Smooth muscle cell (in vitro differentiated cells): ENCODE results near the gene ADGRL3. TPM values are rescaled to one million over a fixed set of nuclear protein-coding genes. Genes with fewer than 3 reads are reported as not detected.
"Not testable (repeated sequence)": the region's sequence is repeated elsewhere in the genome, so short reads cannot be mapped to it uniquely, and the experiment has no call there.

Experiments used
- DNase-seq: peaks from one replicate; lab custom pipeline; 2025; ENCODE audit not compliant: unreplicated experiment; lab: John Stamatoyannopoulos, UW
- H2AFZ ChIP-seq: fragments of 200-600 bp; sonication (generic); 2 replicates; pipeline ENCODE4 v1.6.0; 2016; ENCODE audit warnings: antibody characterized with exemption, low read depth, mild to moderate bottlenecking
- H3F3A ChIP-seq: fragments of 200-600 bp; sonication (generic); 2 replicates; pipeline ENCODE4 v1.6.0; 2017; ENCODE audit warnings: antibody characterized with exemption, low read depth
- H3K27ac ChIP-seq: fragments of 200-600 bp; sonication (generic); 2 replicates; pipeline ENCODE4 v1.5.1; 2016; ENCODE audit warnings: low read depth, mild to moderate bottlenecking
- H3K27me3 ChIP-seq: fragments of 200-600 bp; sonication (generic); 2 replicates; pipeline ENCODE4 v1.6.1; 2016; ENCODE audit warnings: low read depth, mild to moderate bottlenecking
- H3K36me3 ChIP-seq: fragments of 200-600 bp; sonication (generic); 2 replicates; pipeline ENCODE4 v1.5.1; 2016; ENCODE audit warnings: low read depth
- H3K4me1 ChIP-seq: fragments of 200-600 bp; sonication (generic); 2 replicates; pipeline ENCODE4 v1.5.1; 2016; ENCODE audit warnings: low read depth
- H3K4me2 ChIP-seq: fragments of 200-600 bp; sonication (generic); 2 replicates; pipeline ENCODE4 v1.6.0; 2016; ENCODE audit warnings: mild to moderate bottlenecking
- H3K4me3 ChIP-seq: fragments of 200-600 bp; sonication (generic); 2 replicates; pipeline ENCODE4 v1.5.1; 2016; ENCODE audit warnings: mild to moderate bottlenecking
- H3K79me2 ChIP-seq: fragments of 200-600 bp; sonication (generic); 2 replicates; pipeline ENCODE4 v1.6.0; 2016; ENCODE audit warnings: low read depth, mild to moderate bottlenecking
- H3K9ac ChIP-seq: fragments of 200-600 bp; sonication (generic); 2 replicates; pipeline ENCODE4 v1.6.0; 2016; ENCODE audit warnings: low read depth
- H3K9me3 ChIP-seq: fragments of 200-600 bp; sonication (generic); replicated peaks from 2 replicates; pipeline ENCODE4 v1.5.1; 2016; ENCODE audit warnings: low read depth
- H4K20me1 ChIP-seq: fragments of 200-600 bp; sonication (generic); 2 replicates; pipeline ENCODE4 v1.6.0; 2016; ENCODE audit warnings: low read depth
- WGBS: methylation state at CpG from one replicate; pipeline ENCODE4 v1.1.7; 2016; ENCODE audit warnings: low lambda C conversion rate; 5-methylcytosine and 5-hydroxymethylcytosine counted together
- polyA plus RNA-seq: library from polyadenylated mRNA; unstranded; fragments of >200 nt; fragmentation: Nextera tagmentation; extraction: Ambion mirVana; gene quantifications from 2 replicates; pipeline ENCODE4 v1.2.1, GENCODE V29; 2016
- total RNA-seq: library from RNA; depleted of rRNA; stranded (reverse); fragments of >200 nt; gene quantifications from 2 replicates; pipeline ENCODE4 v1.2.3, GENCODE V29; 2014
- TF ChIP-seq, protein P1 (sequence below): fragments of 200-600 bp; sonication (generic); IDR thresholded peaks from 2 replicates; pipeline ENCODE4 v1.5.1; 2017; ENCODE audit warnings: borderline replicate concordance, mild to moderate bottlenecking, antibody characterized with exemption; ENCODE audit not compliant: insufficient read depth, poor library complexity, severe bottlenecking

The ADGRL3 gene
- total and polyA plus RNA-seq, 2 experiments from 2014 or later: 2.4 to 9.5 TPM

DNA sequence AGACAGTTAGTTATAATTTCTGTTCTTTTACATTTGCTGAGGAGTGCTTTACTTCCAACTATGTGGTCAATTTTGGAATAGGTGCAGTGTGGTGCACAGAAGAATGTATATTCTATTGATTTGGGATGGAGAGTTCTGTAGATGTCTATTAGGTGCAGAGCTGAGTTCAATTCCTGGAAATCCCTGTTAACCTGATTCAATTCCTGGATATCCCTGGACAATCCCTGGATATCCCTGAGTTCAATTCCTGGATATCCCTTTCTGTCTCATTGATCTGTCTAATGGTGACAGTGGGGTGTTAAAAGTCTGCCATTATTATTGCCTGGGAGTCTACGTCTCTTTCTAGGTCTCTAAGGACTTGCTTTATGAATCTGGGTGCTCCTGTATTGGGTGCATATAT lies 557.9 kb downstream of the ADGRL3 start:
- H2AFZ ChIP-seq, H3K9me3 ChIP-seq, H3K27ac ChIP-seq, H3K9ac ChIP-seq, H3K27me3 ChIP-seq, H3F3A ChIP-seq, H4K20me1 ChIP-seq, H3K36me3 ChIP-seq, DNase-seq, H3K4me3 ChIP-seq, H3K4me2 ChIP-seq, H3K4me1 ChIP-seq, H3K79me2 ChIP-seq: not testable (repeated sequence)
- WGBS: 89% methylated on average over 1 of the region's 1 CpG

DNA sequence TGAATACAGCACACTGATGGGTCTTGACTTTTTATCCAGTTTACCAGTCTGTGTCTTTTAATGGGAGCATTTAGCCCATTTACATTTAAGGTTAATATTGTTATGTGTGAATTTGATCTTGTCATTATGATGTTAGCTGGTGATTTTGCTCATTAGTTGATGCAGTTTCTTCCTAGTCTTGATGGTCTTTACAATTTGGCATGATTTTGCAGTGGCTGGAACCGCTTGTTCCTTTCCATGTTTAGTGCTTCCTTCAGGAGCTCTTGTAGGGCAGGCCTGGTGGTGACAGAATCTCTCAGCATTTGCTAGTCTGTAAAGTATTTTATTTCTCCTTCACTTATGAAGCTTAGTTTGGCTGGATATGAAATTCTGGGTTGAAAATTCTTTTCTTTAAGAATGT lies 558.5 kb downstream of the ADGRL3 start:
- not testable (repeated sequence) for H3K27me3 ChIP-seq, H2AFZ ChIP-seq, H3K27ac ChIP-seq, H3K4me3 ChIP-seq, H4K20me1 ChIP-seq, H3F3A ChIP-seq, DNase-seq, H3K4me2 ChIP-seq, H3K36me3 ChIP-seq, H3K9me3 ChIP-seq, H3K79me2 ChIP-seq, H3K9ac ChIP-seq, H3K4me1 ChIP-seq
- 100% methylated on average over 1 of the region's 1 CpG for WGBS

DNA sequence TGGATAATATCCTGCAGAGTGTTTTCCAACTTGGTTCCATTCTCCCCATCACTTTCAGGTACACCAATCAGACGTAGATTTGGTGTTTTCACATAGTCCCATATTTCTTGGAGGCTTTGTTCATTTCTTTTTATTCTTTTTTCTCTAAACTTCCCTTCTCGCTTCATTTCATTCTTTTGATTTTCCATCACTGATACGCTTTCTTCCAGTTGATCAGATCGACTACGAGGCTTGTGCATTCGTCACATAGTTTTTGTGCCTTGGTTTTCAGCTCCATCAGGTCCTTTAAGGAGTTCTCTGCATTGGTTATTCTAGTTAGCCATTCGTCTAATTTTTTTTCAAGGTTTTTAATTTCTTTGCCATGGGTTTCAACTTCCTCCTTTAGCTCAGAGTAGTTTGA lies 559.1 kb downstream of the ADGRL3 start:
- not testable (repeated sequence) for H3K4me1 ChIP-seq, H3K9me3 ChIP-seq, H3K36me3 ChIP-seq, H2AFZ ChIP-seq, H3K4me3 ChIP-seq, H4K20me1 ChIP-seq, H3K4me2 ChIP-seq, H3F3A ChIP-seq, DNase-seq, H3K79me2 ChIP-seq, H3K27ac ChIP-seq, H3K27me3 ChIP-seq, H3K9ac ChIP-seq
- WGBS: 96% methylated on average over 7 of the region's 7 CpGs

DNA sequence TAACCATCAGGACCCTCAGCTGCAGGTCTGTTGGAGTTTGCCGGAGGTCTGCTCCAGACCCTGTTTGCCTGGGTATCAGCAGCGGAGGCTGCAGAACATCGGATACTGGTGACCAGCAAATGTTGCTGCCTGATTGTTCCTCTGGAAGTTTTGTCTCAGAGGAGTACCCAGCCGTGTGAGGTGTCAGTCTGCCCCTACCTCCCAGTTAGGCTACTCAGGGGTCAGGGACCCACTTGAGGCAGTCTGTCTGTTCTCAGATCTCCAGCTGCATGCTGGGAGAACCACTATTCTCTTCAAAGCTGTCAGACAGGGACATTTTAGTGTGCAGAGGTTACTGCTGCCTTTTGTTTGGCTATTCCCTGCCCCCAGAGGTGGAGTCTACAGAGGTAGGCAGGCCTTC lies 559.8 kb downstream of the ADGRL3 start:
- not testable (repeated sequence) for H2AFZ ChIP-seq, H4K20me1 ChIP-seq, H3K27me3 ChIP-seq, DNase-seq, H3K9me3 ChIP-seq, H3K27ac ChIP-seq, H3K4me1 ChIP-seq, H3K79me2 ChIP-seq, H3F3A ChIP-seq, H3K9ac ChIP-seq, H3K36me3 ChIP-seq, H3K4me2 ChIP-seq, H3K4me3 ChIP-seq
- WGBS: 95% methylated on average over 4 of the region's 4 CpGs

DNA sequence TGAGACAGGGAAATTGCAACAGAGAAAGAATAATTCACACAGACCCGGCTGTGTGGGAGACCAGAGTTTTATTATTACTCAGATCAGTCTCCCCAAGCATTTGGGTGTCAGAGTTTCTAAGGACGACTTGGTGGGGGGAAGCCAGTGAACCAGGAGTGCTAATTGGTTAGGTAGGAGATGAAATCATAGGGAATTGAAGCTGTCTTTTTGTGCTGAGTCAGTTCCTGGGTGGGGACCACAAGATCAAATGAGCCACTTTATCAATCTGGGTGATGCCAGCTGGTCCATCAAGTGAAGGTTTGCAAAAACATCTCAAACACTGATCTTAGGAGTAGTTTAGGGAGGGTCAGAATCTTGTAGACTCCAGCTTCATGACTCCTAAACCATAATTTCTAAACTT lies 560.7 kb downstream of the ADGRL3 start:
- H3K27me3 ChIP-seq: no peaks in the 10 kb centered on the region
- WGBS: 89% methylated on average over 2 of the region's 2 CpGs
- no peak for DNase-seq

More for the DNA sequence above, 560.7 kb downstream of the ADGRL3 start:
- Histone ChIP-seq H3K9me3 (no peaks in the 10 kb centered on the region), H4K20me1 (no peaks in the 10 kb centered on the region), H3K4me1 (no peaks in the 10 kb centered on the region), H3K79me2 (no peaks in the 10 kb centered on the region), H3K9ac (no peak overlapping the region), H3F3A (no peaks in the 10 kb centered on the region), H3K36me3 (no peaks in the 10 kb centered on the region), H3K4me2 (no peak overlapping the region), H2AFZ (no peak overlapping the region), H3K27ac (no peak overlapping the region), H3K4me3 (no peak overlapping the region)
- TF ChIP-seq, protein P1, sequence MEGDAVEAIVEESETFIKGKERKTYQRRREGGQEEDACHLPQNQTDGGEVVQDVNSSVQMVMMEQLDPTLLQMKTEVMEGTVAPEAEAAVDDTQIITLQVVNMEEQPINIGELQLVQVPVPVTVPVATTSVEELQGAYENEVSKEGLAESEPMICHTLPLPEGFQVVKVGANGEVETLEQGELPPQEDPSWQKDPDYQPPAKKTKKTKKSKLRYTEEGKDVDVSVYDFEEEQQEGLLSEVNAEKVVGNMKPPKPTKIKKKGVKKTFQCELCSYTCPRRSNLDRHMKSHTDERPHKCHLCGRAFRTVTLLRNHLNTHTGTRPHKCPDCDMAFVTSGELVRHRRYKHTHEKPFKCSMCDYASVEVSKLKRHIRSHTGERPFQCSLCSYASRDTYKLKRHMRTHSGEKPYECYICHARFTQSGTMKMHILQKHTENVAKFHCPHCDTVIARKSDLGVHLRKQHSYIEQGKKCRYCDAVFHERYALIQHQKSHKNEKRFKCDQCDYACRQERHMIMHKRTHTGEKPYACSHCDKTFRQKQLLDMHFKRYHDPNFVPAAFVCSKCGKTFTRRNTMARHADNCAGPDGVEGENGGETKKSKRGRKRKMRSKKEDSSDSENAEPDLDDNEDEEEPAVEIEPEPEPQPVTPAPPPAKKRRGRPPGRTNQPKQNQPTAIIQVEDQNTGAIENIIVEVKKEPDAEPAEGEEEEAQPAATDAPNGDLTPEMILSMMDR: no peak
